Forelimb muscle (tissue), 1 donor: Measurements from ENCODE around the gene VIPR2. TPM values are rescaled to one million over a fixed set of nuclear protein-coding genes. Genes with fewer than 3 reads are reported as not detected.
A peak's percentile ranks its signal among the peaks of the same experiment; 100 is the strongest.
"Not testable (repeated sequence)": the region's sequence is repeated elsewhere in the genome, so short reads cannot be mapped to it uniquely, and the experiment has no call there.

Experiments used
- DNase-seq: peaks from one replicate; pipeline ENCODE4 v3.0.0-alpha.2; 2013; ENCODE audit warnings: low read depth
- polyA plus RNA-seq: library from polyadenylated mRNA; unstranded; fragments of 120-200 nt; gene quantifications from one replicate; pipeline ENCODE4 v1.2.1, GENCODE V29; 2013; ENCODE audit not compliant: insufficient read length

VIPR2 gene, protein sequence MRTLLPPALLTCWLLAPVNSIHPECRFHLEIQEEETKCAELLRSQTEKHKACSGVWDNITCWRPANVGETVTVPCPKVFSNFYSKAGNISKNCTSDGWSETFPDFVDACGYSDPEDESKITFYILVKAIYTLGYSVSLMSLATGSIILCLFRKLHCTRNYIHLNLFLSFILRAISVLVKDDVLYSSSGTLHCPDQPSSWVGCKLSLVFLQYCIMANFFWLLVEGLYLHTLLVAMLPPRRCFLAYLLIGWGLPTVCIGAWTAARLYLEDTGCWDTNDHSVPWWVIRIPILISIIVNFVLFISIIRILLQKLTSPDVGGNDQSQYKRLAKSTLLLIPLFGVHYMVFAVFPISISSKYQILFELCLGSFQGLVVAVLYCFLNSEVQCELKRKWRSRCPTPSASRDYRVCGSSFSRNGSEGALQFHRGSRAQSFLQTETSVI
- 9.4 TPM for polyA plus RNA-seq

DNA sequence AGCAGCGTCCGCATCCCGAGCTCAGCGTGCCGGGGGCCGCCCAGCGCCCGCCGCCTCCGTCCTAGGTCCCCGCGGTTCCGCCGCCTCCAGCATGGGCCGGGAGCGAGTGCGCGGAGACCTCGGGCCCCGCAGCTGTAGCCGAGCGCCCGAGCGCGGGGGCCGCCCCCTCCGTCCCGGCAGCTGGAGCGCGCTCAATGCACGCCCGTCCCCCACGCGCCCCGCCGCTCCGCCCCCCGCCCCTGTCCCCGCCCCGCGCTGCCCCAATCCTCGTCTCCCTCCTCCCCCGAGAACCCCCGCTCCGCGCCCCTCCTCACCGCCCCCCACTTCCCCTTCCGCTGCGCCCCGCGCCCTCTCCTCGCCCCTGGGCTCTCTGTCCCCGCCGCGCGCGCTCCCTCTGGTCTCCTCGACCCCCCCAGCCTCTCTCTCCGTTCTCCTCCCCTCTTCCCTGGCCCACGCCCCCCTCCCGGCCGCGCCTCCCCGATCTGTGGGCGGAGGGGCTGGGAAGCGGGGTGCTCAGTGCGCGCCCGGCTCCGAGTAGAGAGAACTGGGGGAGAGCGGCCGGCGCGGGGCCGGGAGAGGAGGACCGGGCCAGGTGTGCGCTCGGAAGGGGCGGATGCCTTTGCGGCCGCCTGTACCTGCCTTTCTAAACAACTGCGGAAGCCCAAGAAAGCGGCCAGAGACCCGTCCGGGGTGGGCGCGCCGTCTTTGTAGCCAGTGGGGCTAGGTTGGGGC is at the start of gene VIPR2:
Gene VIPR2, minus strand, starts transcription at position 110 of the 732 bp plus-strand sequence. Its CDS starts 96 bp downstream, at position 14.
- no peak for DNase-seq

- no peak for DNase-seq
Measured at GRCh38 chr7:159193543-159194090, 49.0 kb upstream of the VIPR2 start.

DNA sequence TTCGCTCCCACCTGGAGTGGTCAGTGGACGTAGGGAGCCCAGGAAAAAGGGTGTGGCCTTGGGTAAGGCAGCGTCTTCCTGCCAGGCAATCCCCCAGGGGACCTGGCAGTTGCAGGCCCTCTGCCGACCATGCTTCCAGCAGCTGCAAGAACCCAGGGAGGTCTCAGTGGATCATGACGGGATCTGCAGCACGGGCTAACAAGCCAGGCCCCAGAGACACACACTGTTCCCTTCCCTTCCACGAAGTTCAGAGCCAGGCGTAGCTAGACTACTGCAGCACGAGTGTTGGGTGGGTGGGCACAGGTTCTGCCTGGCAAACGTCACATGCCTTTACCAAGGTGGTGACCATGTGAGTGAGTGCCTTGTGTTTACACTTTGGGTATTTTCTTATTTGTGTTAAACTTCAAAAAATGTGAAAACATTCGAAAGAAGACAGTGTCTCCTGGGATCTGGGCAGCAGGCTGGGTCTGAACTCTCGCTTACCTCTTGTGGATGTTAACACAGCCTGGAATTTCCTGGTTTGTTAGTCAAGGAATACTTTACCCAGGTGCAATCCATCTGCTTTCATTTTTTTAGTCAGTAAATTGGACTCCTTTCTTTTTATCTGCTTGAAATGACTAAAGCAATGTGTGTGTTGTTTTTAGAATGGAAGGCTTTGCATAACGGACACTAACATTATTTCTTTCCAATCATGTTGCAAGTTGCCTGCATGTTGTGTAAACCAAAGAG is 48.2 kb upstream of the VIPR2 start:
- DNase-seq = no peak

DNA sequence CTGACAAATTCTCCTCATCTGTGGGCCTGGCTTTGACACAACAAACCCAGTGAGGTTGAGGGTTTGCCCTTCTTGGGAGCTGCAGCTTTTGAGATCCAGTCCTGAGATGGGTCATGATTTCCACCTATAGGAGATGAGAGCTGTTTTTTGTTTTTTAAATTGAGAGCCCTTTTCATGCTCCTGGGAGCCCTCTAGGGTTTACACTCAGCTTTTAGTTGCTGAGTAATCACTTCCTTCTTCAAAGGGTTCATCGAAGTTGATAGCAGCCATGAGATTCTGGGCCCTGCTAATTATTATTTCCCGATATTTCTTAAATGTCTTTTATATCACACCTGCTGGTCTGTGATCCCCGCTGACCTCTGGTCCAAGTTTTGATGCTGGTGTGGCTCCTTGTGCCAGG is 47.3 kb upstream of the VIPR2 start:
- no peak for DNase-seq

DNA sequence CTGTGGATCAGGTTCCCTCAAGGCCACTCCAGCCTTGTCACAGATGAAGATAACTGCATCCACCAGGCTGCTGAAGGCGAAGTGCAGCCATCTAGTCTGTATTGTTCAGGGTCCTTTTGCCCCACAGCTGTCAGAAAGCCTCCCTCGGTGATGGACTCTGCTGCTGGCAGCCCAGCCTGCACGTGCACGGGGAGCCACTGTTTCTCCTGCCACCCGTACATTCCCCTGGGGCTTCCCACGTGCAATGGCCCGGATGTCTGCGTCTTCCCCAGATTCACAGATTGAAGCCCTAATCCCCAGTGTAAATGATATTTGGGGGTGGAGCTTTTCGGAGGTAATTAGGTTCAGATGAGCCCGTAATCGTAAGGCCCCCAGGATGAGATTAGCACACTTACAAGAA is 46.6 kb upstream of the VIPR2 start:
- DNase-seq = no peak

DNA sequence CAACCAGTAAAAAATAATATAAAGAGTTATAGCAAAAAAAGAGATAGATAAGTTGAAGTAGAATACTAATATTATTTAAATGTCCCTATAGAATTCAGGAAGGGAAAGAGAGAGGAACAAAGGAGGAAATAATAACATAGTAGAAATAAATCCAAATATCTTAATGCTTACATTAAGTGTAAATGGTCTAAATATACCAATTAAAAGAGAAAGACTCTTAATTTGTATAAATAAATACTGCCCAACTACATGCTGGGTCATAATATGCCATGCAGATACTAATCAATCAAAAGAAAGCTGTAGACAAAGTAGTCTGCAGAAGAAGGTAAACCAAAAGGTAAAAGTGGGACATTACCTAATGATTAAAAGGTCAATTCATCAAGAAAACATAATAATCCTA is 43.3 kb upstream of the VIPR2 start:
- DNase-seq = no peak

GRCh38 chr7:159179241-159179640 is 34.6 kb upstream of the VIPR2 start:
- no peak for DNase-seq

- peak; percentile 62 for DNase-seq
Measured at GRCh38 chr7:159177284-159177953, 32.8 kb upstream of the VIPR2 start.

- no peak for DNase-seq
Measured at GRCh38 chr7:159175792-159176191, 31.1 kb upstream of the VIPR2 start.

DNA sequence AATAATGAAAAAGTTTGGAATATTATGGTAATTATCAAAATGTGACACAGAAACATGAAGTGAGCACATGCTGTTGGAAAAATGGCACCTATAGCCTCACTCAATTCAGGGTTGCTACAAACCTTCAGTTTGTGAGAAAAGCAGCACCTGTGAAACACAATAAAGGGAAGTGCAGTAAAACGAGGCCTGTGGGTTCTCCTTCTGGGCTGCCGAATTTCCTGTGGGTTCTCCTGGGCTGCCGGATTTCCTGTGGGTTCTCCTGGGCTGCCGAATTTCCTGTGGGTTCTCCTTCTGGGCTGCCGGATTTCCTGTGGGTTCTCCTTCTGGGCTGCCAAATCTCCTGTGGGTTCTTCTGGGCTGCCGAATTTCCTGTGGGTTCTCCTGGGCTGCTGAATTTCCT is 30.4 kb upstream of the VIPR2 start:
- DNase-seq = not testable (repeated sequence)

DNA sequence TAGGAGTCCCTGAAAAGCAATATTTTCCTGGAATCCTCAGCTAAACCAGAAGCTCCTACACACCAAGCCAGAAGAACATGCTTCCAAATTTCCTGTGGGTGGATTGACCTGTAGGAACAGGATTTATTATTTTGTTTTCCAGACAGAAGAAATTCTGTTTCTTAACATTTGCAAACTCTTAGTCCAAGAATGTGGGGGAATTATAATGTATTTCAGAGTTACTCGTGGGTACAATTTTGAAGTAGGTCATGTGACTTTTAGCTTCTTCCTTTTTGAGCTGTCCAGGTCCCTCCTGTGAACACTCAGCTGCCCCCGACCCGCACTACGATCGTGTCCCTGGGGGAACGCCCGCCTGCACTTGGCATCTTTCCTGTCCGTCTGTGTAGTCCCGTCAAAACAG is 27.7 kb upstream of the VIPR2 start:
- DNase-seq = peak; percentile 73

DNA sequence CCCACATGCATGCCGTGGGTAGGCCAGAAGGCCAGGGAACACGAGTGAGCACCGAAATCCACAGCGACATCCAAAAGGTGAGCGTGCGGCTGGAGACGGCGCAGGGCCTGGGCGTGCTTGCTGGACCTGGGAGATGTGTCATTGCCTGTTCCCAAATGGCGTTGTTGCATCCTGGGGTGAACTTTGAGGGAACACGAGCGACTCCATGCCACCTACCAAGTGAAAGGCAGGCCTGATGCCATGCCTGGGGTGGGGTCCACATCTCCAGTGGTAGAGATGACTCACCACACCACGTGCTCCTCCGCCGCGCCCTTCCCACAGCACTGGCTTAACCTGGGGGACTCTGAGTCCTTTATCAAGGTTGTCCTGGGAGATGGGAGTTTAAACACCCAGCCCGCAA is 24.7 kb upstream of the VIPR2 start:
- DNase-seq = no peak

- DNase-seq = no peak
Measured at GRCh38 chr7:159167139-159167538, 22.5 kb upstream of the VIPR2 start.

DNA sequence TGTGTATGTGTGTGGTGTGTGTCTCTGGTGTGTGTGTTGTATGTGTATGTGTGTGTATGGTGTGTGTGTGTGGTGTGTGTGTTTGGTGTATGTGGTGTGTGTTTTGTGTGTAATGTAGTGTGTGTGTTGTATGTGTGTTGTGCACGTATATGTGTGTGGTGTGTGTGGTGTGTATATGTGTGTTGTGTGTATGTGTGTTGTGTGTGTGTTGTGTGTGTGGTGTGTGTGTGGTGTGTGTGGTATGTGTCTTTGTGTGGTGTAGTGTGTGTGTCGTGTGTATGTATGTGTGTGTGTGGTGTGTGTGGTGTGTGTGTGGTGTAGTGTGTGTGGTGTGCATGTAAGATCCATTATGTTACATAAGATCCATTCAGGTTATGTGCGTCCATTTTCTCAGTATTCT is 21.9 kb upstream of the VIPR2 start:
- no peak for DNase-seq

DNA sequence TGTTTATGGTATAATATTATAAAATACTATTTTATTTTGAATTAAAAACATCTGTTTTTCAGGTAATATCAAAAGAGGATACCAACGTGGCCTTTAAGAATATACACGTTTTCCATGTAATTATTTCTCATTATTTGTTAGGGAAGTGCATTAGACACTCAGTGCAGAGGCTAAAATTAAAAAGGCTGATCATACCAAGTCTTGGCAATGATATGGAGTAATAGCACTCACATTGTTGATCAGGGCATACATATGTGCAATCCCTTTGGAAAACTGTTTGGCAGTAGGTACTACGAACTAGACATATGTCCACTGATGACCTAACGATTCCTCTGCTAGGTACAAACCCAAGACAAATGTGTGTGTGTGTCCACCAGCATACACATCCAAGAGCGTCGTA is 20.7 kb upstream of the VIPR2 start:
- no peak for DNase-seq

DNA sequence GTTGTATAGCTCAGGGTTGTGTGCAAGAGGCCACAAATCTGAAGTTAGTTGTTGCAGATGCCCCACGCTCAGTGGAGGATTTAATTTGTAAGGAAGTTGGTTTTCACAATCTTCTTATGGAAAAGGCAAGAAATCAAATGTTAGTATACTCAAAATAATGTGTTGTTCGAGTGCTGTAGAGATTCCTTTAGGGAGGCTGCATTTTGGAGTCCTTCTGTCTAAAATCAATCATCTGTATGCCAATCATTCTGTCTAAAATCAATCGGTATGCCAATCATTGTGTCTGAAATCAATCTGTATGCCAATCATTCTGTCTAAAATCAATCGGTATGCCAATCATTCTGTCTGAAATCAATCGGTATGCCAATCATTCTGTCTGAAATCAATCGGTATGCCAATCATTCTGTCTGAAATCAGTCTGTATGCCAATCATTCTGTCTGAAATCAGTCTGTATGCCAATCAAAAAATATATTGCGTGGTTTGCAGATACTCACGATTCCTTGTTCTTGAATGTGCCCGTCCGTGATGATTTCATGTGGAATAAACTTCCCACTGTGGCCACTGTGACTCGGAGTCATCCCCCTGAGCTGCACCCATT is 19.1 kb upstream of the VIPR2 start:
- not testable (repeated sequence) for DNase-seq

- DNase-seq = not testable (repeated sequence)
Measured at GRCh38 chr7:159162050-159162626, 17.5 kb upstream of the VIPR2 start.

GRCh38 chr7:159160450-159160849 is 15.8 kb upstream of the VIPR2 start:
- no peak for DNase-seq

DNA sequence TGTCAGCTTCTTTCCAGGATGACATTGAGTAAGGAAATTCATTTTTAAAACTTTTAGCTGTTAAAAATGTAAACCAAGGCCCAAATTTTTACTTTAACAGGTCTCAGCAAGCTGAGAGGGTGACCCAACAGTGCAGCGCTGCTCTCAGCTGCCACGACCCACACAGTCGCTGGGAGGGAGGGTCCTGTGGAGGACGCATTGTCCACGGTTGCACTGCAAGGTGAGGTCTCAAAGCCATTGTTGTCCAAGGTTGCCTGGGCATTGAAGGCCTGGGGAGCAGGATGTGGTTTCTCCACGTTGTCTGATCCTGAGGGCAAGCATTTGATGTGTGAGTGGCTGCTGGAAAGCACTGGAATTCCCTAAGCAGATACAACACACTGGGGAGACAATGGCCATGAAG is 15.1 kb upstream of the VIPR2 start:
- no peak for DNase-seq

DNA sequence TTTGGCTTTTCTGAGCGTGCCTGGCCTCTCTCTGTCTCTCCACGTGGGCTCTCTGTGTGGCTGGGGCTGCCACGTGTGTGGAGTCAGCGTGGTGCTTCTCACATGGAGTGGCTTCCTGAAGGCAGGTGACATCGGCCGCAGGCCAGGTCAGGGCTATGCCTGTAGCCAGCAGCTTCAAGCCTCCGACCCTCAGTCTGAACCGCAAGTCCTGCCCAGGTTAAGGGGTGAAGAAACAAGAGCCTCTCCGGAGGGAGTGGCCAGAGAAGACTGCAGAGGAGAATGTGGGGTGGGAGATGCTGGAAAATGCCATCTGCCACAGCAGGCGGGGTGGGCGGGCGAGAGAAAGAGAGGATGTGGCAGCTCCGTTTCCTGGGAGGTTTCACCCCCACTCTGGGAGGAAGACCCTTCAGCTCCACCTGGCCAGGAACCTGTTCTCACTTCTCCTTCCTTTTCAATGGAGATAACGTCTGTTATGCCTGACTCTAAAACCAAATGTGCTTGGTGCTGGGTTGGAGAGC is 14.3 kb upstream of the VIPR2 start:
- DNase-seq = no peak
